Neural cell (in vitro differentiated cells): Measurements from ENCODE around the gene PDE7B. TPM values are rescaled to one million over a fixed set of nuclear protein-coding genes. Genes with fewer than 3 reads are reported as not detected.

Source experiments
- H2AFZ ChIP-seq: fragments of 200-600, 300-800 bp; sonication (generic), shearing (Covaris generic); 2 replicates; pipeline ENCODE4 v1.6.0; 2014; ENCODE audit warnings: low read depth, mild to moderate bottlenecking, antibody characterized with exemption, low read length, moderate library complexity
- H3F3A ChIP-seq: fragments of 200-600 bp; shearing (Covaris generic); 2 replicates; pipeline ENCODE4 v1.6.1; 2016; ENCODE audit warnings: mild to moderate bottlenecking, moderate library complexity, mixed read lengths, antibody characterized with exemption, low read length; ENCODE audit not compliant: insufficient read depth, poor library complexity, severe bottlenecking
- H3K27ac ChIP-seq: fragments of 200-600, 300-800 bp; sonication (generic), shearing (Covaris generic); 2 replicates; pipeline ENCODE4 v1.5.1; 2014; ENCODE audit warnings: mild to moderate bottlenecking, low read length, moderate library complexity
- H3K27me3 ChIP-seq: fragments of 300-800, 200-600 bp; sonication (generic), shearing (Covaris generic); 2 replicates; pipeline ENCODE4 v1.6.0; 2014; ENCODE audit warnings: mild to moderate bottlenecking, low read depth, low read length, moderate library complexity; ENCODE audit not compliant: insufficient read depth
- H3K36me3 ChIP-seq: fragments of 300-800, 200-600 bp; sonication (generic), shearing (Covaris generic); 2 replicates; pipeline ENCODE4 v1.5.1; 2014; ENCODE audit warnings: mild to moderate bottlenecking, antibody characterized with exemption, low read length, moderate library complexity; ENCODE audit not compliant: insufficient read depth
- H3K4me2 ChIP-seq: fragments of 300-800, 200-600 bp; sonication (generic), shearing (Covaris generic); 2 replicates; pipeline ENCODE4 v1.6.0; 2014; ENCODE audit warnings: mild to moderate bottlenecking, low read length
- H3K4me3 ChIP-seq: fragments of 300-800, 200-600 bp; sonication (generic), shearing (Covaris generic); 2 replicates; pipeline ENCODE4 v1.5.1; 2014; ENCODE audit warnings: mild to moderate bottlenecking, low read length, moderate library complexity
- H3K79me2 ChIP-seq: fragments of 200-600 bp; shearing (Covaris generic); replicated peaks from 2 replicates; pipeline ENCODE4 v1.6.0; 2014; ENCODE audit warnings: mild to moderate bottlenecking, low read length, moderate library complexity; ENCODE audit not compliant: insufficient read depth
- H3K9ac ChIP-seq: fragments of 300-800, 200-600 bp; sonication (generic), shearing (Covaris generic); 2 replicates; pipeline ENCODE4 v1.6.1; 2016; ENCODE audit warnings: mild to moderate bottlenecking, low read length, mixed read lengths
- H3K9me2 ChIP-seq: fragments of 200-600 bp; shearing (Covaris generic); 2 replicates; pipeline ENCODE4 v1.6.1; 2016; ENCODE audit warnings: mild to moderate bottlenecking, low read length, mixed read lengths; ENCODE audit not compliant: insufficient read depth
- H3K9me3 ChIP-seq: fragments of 200-600, 300-800 bp; sonication (generic), shearing (Covaris generic); 2 replicates; pipeline ENCODE4 v1.6.1; 2016; ENCODE audit warnings: mild to moderate bottlenecking, mixed run types, low read length, moderate library complexity, mixed read lengths
- H4K20me1 ChIP-seq: fragments of 200-600 bp; shearing (Covaris generic); 2 replicates; pipeline ENCODE4 v1.6.1; 2016; ENCODE audit warnings: mild to moderate bottlenecking, mixed run types; ENCODE audit not compliant: insufficient read depth
- EP300 ChIP-seq: fragments of 450-650 bp; conservative IDR thresholded peaks from 2 replicates; pipeline ENCODE4 v1.6.1; 2014; ENCODE audit warnings: antibody characterized with exemption, mild to moderate bottlenecking, moderate library complexity; ENCODE audit not compliant: poor library complexity, severe bottlenecking
- EZH2 ChIP-seq: fragments of 200-600, 300-800 bp; shearing (Covaris generic), sonication (generic); IDR thresholded peaks from 2 replicates; pipeline ENCODE4 v1.6.1; 2014; ENCODE audit warnings: antibody characterized with exemption, low read length, borderline replicate concordance, mild to moderate bottlenecking; ENCODE audit not compliant: insufficient read depth, poor library complexity, severe bottlenecking
- MXI1 ChIP-seq: fragments of 450-650 bp; conservative IDR thresholded peaks from 2 replicates; pipeline ENCODE4 v1.6.1; 2014; ENCODE audit warnings: antibody characterized with exemption, mild to moderate bottlenecking; ENCODE audit not compliant: poor library complexity, severe bottlenecking
- POLR2AphosphoS5 ChIP-seq: IDR thresholded peaks from 2 replicates; pipeline ENCODE4 v1.6.1; 2012
- RAD21 ChIP-seq: fragments of 450-650 bp; conservative IDR thresholded peaks from 2 replicates; pipeline ENCODE4 v1.6.1; 2014; ENCODE audit warnings: antibody characterized with exemption, mild to moderate bottlenecking, moderate library complexity
- SMC3 ChIP-seq: fragments of 450-650 bp; conservative IDR thresholded peaks from 2 replicates; pipeline ENCODE4 v1.6.1; 2014; ENCODE audit warnings: antibody characterized with exemption, mild to moderate bottlenecking, moderate library complexity; ENCODE audit not compliant: poor library complexity
- TAF1 ChIP-seq: IDR thresholded peaks from 2 replicates; pipeline ENCODE4 v1.6.1; 2012; ENCODE audit warnings: low read depth
- polyA plus RNA-seq: library from polyadenylated mRNA; depleted of rRNA; stranded (reverse); fragments of >200 nt; gene quantifications from 2 replicates; pipeline ENCODE4 v1.2.3, GENCODE V29; 2014
- TF ChIP-seq, protein P1 (sequence below): fragments of 450-650 bp; IDR thresholded peaks from 2 replicates; pipeline ENCODE4 v1.5.1; 2014; ENCODE audit warnings: antibody characterized with exemption, mild to moderate bottlenecking, moderate library complexity; ENCODE audit not compliant: poor library complexity, severe bottlenecking
- TF ChIP-seq, protein P2 (sequence below): IDR thresholded peaks from 2 replicates; pipeline ENCODE4 v1.6.1; 2012; ENCODE audit warnings: borderline replicate concordance

PDE7B gene
- polyA plus RNA-seq, 1 donor from 2014 or later: 5.9 TPM

DNA sequence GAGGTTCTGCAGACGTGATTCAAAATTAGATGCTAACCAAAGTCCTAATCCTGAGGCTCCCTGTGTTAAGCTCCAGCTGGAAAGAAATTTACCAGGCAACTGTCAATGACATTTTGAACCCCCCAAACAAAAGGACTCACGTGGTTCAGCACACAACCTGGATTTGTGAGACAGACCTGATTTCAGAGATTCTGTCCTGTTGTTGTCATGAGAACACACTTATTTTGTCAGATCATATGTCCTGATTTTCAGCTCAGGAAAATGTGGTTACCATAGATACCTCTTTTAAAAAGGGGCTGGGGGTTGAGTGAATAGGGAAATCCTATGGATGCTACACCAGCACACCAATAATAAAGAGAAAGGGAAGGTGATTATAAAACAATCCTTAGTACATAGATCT, 337.0 kb downstream of the PDE7B start:
- Histone ChIP-seq H3K4me2 (peak overlapping the region; percentile 47), H4K20me1 (no peaks in the 10 kb centered on the region), H3K9me3 (no peaks in the 10 kb centered on the region), H3K27me3 (no peaks in the 10 kb centered on the region), H3K27ac (peak overlapping the region; percentile 93), H3K9me2 (no peaks in the 10 kb centered on the region), H2AFZ (peak overlapping the region; percentile 2), H3K4me3 (peak overlapping the region; percentile 44), H3K36me3 (no peaks in the 10 kb centered on the region), H3F3A (peaks cover 7% of the 10 kb centered on the region), H3K9ac (peak overlapping the region; percentile 55), H3K79me2 (no peaks in the 10 kb centered on the region)
- TF ChIP-seq EP300 (peak; percentile 94), MXI1 (peak; percentile 44), POLR2AphosphoS5 (peak; percentile 63), RAD21 (peak; percentile 47), EZH2 (no peak), TAF1 (no peak), SMC3 (peak; percentile 43)
- TF ChIP-seq, protein P1, sequence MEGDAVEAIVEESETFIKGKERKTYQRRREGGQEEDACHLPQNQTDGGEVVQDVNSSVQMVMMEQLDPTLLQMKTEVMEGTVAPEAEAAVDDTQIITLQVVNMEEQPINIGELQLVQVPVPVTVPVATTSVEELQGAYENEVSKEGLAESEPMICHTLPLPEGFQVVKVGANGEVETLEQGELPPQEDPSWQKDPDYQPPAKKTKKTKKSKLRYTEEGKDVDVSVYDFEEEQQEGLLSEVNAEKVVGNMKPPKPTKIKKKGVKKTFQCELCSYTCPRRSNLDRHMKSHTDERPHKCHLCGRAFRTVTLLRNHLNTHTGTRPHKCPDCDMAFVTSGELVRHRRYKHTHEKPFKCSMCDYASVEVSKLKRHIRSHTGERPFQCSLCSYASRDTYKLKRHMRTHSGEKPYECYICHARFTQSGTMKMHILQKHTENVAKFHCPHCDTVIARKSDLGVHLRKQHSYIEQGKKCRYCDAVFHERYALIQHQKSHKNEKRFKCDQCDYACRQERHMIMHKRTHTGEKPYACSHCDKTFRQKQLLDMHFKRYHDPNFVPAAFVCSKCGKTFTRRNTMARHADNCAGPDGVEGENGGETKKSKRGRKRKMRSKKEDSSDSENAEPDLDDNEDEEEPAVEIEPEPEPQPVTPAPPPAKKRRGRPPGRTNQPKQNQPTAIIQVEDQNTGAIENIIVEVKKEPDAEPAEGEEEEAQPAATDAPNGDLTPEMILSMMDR: no peak
- TF ChIP-seq, protein P2, sequence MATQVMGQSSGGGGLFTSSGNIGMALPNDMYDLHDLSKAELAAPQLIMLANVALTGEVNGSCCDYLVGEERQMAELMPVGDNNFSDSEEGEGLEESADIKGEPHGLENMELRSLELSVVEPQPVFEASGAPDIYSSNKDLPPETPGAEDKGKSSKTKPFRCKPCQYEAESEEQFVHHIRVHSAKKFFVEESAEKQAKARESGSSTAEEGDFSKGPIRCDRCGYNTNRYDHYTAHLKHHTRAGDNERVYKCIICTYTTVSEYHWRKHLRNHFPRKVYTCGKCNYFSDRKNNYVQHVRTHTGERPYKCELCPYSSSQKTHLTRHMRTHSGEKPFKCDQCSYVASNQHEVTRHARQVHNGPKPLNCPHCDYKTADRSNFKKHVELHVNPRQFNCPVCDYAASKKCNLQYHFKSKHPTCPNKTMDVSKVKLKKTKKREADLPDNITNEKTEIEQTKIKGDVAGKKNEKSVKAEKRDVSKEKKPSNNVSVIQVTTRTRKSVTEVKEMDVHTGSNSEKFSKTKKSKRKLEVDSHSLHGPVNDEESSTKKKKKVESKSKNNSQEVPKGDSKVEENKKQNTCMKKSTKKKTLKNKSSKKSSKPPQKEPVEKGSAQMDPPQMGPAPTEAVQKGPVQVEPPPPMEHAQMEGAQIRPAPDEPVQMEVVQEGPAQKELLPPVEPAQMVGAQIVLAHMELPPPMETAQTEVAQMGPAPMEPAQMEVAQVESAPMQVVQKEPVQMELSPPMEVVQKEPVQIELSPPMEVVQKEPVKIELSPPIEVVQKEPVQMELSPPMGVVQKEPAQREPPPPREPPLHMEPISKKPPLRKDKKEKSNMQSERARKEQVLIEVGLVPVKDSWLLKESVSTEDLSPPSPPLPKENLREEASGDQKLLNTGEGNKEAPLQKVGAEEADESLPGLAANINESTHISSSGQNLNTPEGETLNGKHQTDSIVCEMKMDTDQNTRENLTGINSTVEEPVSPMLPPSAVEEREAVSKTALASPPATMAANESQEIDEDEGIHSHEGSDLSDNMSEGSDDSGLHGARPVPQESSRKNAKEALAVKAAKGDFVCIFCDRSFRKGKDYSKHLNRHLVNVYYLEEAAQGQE: peak; percentile 80

DNA sequence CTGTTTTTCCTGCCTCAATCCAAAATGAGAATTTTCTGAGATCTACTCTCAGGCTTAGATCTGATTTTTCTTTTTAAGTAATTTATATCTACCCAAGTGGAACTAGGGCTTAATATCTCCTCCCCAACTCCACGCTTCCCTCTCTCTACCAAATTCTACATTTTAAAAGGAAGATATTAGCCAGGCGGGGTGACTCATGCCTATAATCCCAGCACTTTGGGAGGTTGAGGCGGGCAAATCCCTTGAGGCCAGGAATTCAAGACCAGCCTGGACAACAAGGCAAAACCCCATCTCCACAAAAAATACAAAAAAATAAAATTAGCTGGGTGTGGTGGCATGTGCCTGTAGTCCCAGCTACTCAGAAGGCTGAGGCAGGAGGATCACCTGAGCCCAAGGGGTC, 337.6 kb downstream of the PDE7B start:
- H3K9me3 ChIP-seq: no peaks in the 10 kb centered on the region
- no peaks in the 10 kb centered on the region for H3K27me3 ChIP-seq
- H3K9ac ChIP-seq: peak overlapping the region; percentile 55
- H3K79me2 ChIP-seq: no peaks in the 10 kb centered on the region
- TF ChIP-seq, protein P2: no peak
- TF ChIP-seq, protein P1: no peak
- TF ChIP-seq MXI1 (no peak), RAD21 (no peak), TAF1 (no peak), SMC3 (no peak), EZH2 (no peak), EP300 (no peak)
- H3K9me2 ChIP-seq: no peaks in the 10 kb centered on the region
- peak overlapping the region; percentile 2 for H2AFZ ChIP-seq
- H3K27ac ChIP-seq: peak overlapping the region; percentile 93
- H3F3A ChIP-seq: peaks cover 7% of the 10 kb centered on the region
- H4K20me1 ChIP-seq: no peaks in the 10 kb centered on the region
- H3K4me2 ChIP-seq: peak overlapping the region; percentile 47
- H3K4me3 ChIP-seq: peak overlapping the region; percentile 44
- no peaks in the 10 kb centered on the region for H3K36me3 ChIP-seq
